HG03108 (cell line): ENCODE measurements around the gene INO80.
A peak's percentile ranks its signal among the peaks of the same experiment; 100 is the strongest.
"Not testable (repeated sequence)": the region's sequence is repeated elsewhere in the genome, so short reads cannot be mapped to it uniquely, and the experiment has no call there.

ENCODE experiments used
- ATAC-seq: cut with Tn5 transposase; IDR thresholded peaks from one replicate; pipeline ENCODE4 v1.9.1; 2021; ENCODE audit warnings: moderate library complexity; ENCODE audit not compliant: unreplicated experiment

The INO80 gene

DNA sequence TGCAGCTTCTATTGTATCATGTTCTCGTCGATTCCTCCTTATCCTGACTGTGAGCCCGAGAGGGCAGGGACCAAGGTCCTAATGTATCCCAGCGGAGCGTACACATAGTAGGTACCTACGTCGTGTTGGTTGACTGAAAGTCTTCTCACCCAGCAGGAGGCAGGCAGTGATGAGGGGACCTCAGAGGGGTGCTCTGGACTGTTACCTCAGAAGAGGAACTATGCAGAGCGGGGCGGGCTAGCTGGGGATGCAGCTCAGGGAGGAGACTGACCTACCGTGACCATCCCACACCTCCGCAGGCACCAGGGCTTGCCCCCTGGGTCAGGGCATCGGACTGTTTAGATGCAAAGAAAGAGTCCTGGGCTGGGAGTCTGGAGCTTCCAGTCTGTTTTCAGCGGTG lies 151.4 kb downstream of the INO80 start:
- no peak for ATAC-seq

- no peak for ATAC-seq
These were observed 152.1 kb downstream of the INO80 start for GRCh38 chr15:40964006-40964405.

- ATAC-seq: no peak
These were observed 152.9 kb downstream of the INO80 start for GRCh38 chr15:40963201-40963600.

- not testable (repeated sequence) for ATAC-seq
These were observed 153.8 kb downstream of the INO80 start for GRCh38 chr15:40962317-40962716.

DNA sequence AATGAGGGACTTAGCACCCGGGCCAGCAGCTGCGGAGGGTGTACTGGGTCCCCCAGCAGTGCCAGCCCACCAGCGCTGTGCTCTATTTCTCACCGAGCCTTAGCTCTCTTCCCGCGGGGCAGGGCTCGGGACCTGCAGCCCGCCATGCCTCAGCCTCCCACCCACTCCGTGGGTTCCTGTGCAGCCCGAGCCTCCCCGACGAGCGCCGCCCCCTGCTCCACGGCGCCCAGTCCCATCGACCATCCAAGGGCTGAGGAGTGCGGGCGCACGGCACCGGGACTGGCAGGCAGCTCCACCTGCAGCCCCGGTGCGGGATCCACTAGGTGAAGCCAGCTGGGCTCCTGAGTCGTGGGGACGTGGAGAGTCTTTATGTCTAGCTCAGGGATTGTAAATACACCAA lies 154.3 kb downstream of the INO80 start:
- ATAC-seq: not testable (repeated sequence)

DNA sequence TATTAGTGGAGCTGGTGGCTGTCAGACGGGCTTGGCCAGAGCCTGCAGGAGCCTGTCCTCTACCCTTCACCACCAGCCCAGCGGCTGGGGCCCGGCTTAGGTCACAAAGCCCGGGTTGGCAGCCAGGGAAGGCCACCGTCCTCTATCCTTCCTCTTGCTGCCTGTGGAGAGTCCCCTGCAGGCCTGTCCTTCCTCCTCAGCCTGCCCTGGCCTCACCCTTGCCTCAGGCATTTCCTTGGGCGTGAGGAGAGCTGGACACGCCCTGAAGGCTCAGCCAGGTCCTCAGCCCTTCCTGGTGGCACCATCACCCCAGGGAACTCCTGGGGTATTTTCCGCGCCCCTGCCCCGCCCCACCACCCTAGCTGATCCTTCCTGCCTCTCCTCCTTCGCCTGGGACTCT lies 155.2 kb downstream of the INO80 start:
- ATAC-seq: no peak

- ATAC-seq: no peak
These were observed 155.8 kb downstream of the INO80 start for GRCh38 chr15:40960151-40960885.

- ATAC-seq: no peak
These were observed 156.5 kb downstream of the INO80 start for GRCh38 chr15:40959331-40960141.

DNA sequence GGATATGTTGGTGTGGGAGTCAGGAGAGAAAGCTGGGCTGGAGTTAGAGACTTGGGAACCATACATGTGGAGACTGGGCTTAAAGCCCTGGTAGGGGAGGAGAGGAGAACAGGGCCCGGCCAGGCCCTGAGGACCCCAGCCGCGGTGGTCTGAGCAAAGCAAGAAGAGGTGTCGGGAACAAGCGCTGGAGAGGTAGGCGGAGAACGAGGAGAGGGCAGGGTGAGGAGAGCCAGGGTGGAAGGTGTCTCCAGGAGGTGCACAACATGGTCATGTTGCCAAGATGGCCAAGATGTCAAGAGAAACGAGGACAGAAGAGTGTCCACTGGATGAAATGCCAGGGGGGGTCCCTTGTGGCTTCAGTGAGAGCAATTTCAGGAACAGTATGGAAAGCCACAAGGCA lies 157.4 kb downstream of the INO80 start:
- ATAC-seq: no peak

- ATAC-seq: no peak
These were observed 157.9 kb downstream of the INO80 start for GRCh38 chr15:40958146-40958545.

- ATAC-seq: no peak
These were observed 158.5 kb downstream of the INO80 start for GRCh38 chr15:40957581-40958051.

GRCh38 chr15:40957041-40957555 lies 159.0 kb downstream of the INO80 start:
- ATAC-seq: no peak

- ATAC-seq: no peak
These were observed 159.5 kb downstream of the INO80 start for GRCh38 chr15:40956541-40956982.

DNA sequence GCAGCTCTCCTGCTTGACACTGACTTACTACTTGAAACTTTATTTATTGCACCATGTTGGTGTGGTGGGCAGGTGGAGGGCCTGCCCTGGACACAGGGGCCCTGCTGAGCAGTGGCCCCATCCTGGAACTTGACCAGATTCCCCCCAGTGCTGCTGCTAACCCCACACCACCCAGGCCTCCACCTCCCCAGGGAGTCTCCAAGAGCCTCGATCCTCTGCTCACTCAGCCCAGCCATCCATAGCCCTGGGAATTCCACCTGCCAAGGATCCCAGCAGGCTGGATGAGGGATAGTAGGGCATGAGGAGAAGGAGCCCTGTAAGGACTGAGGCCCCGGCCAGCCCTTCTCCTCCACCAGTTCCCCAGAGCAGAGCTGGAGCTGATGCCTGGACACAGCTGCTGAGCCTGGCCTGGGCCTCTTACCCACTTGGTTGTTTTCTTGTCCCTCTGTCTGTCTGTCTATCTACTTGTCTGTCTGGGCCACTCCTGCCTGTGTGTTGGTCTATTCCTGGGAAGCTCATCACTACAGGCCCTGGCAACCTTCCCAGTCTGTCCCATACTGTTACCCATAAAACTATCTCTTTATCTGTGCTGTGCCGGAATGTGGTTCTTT lies 160.0 kb downstream of the INO80 start:
- no peak for ATAC-seq

DNA sequence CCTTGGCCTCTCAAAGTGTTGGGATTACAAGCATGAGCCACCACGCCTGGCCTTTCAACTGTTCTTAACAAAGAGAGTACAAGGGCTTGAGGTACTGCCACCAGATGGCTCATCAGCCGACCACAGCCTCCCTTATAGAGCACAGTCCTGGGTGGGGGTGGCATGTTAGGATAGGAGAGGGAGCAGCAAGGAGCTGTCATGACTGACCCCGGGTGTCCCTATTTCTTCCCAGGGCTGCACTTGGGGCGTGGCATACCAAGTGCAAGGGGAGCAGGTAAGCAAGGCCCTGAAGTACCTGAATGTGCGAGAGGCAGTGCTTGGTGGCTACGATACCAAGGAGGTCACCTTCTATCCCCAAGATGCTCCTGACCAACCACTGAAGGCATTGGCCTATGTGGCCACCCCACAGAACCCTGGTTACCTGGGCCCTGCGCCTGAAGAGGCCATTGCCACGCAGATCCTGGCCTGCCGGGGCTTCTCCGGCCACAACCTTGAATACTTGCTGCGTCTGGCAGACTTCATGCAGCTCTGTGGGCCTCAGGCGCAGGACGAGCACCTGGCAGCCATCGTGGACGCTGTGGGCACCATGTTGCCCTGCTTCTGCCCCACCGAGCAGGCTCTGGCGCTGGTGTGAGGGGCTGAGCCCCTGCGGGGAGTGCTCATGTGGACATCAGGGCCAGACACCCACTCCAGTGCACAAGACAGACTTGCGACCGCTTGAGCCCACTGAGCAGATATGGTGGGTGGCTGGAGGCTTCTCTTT lies 160.8 kb downstream of the INO80 start:
- ATAC-seq: no peak

GRCh38 chr15:40954158-40954848 lies 161.8 kb downstream of the INO80 start:
- ATAC-seq: not testable (repeated sequence)

DNA sequence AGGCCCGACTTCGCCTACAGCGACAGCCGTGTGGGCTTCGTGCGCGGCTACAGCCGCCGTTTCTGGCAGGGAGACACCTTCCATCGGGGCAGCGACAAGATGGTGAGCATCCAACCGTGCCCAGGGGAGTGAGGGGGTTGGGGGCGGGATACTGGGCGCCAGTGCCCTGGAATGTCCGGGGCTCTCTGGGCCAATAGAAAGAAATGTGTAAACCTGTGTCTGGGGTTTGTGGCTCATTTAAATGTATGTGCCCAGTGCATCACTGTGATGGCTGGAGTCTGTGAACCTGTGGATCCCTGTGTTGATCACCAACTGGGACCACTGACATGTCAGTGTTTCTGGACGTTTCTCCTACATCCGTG lies 162.4 kb downstream of the INO80 start:
- ATAC-seq: peak; percentile 3

DNA sequence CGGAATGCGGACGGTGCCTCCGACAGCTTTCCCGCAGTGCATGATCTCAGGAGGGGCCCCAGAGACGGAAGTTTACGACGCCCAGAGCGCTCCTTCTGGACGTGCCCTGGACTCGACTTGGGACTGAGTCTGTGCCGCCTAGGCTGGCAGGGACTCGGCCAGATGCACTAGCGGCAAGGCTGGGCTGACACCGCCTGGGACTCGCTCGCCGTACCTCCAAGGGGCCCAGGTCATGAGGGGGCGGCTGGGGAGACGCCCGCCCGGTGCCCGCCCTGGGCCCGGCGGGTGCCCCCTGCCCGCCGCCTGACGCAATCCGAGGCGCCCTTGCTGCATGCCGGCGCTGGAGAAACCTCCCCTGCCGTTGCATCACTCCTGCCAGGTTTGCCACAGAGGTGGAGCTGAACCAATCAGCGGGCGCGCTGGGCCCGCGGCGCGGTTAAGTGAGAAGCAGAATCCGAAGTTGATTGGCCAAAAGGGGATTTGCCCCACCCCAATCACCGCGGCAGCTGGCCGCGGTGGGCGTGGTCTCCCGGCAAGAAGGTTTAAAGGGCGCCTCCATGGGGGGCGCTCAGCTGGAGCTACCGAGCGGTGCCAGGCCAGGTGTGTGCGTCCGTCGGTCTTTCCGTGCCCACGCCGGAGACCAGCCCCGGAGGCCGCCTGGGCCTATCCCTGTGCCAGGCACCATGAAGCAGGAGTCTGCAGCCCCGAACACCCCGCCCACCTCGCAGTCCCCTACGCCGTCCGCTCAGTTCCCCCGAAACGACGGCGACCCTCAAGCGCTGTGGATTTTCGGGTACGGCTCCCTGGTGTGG lies 163.0 kb downstream of the INO80 start, which contains the start of gene CHAC1:
Gene CHAC1, plus strand, starts transcription at position 571 of the 812 bp plus-strand sequence. Its CDS starts 113 bp downstream, at position 684.
- peak; percentile 91 for ATAC-seq

GRCh38 chr15:40952301-40952900 lies 163.7 kb downstream of the INO80 start:
- ATAC-seq: no peak
